GM18508 (cell line): ENCODE measurements around the gene EXOC4.
"Not testable (repeated sequence)": the region's sequence is repeated elsewhere in the genome, so short reads cannot be mapped to it uniquely, and the experiment has no call there.

Source experiments
- ATAC-seq: cut with Tn5 transposase; IDR thresholded peaks from one replicate; pipeline ENCODE4 v1.9.1; 2021; ENCODE audit warnings: moderate number of reproducible peaks; ENCODE audit not compliant: insufficient read depth, unreplicated experiment

EXOC4 gene

GRCh38 chr7:133871757-133872156, 618.9 kb downstream of the EXOC4 start:
- no peak for ATAC-seq

- no peak for ATAC-seq
These were observed 620.3 kb downstream of the EXOC4 start for GRCh38 chr7:133873187-133873586.

- no peak for ATAC-seq
These were observed 620.8 kb downstream of the EXOC4 start for GRCh38 chr7:133873631-133874030.

GRCh38 chr7:133883591-133883990, 630.7 kb downstream of the EXOC4 start:
- no peak for ATAC-seq

GRCh38 chr7:133885213-133885612, 632.3 kb downstream of the EXOC4 start:
- ATAC-seq: no peak

- no peak for ATAC-seq
These were observed 633.2 kb downstream of the EXOC4 start for GRCh38 chr7:133886086-133886485.

GRCh38 chr7:133886797-133887196, 633.9 kb downstream of the EXOC4 start:
- ATAC-seq: no peak

GRCh38 chr7:133887459-133887858, 634.6 kb downstream of the EXOC4 start:
- ATAC-seq: no peak

GRCh38 chr7:133888061-133888930, 635.4 kb downstream of the EXOC4 start:
- no peak for ATAC-seq

GRCh38 chr7:133904776-133905175, 651.9 kb downstream of the EXOC4 start:
- ATAC-seq: no peak

GRCh38 chr7:133906553-133906952, 653.7 kb downstream of the EXOC4 start:
- not testable (repeated sequence) for ATAC-seq

GRCh38 chr7:133910761-133911160, 657.9 kb downstream of the EXOC4 start:
- ATAC-seq: no peak

GRCh38 chr7:133911724-133912123, 658.8 kb downstream of the EXOC4 start:
- no peak for ATAC-seq

GRCh38 chr7:133912916-133913697, 660.2 kb downstream of the EXOC4 start:
- ATAC-seq: no peak

- no peak for ATAC-seq
These were observed 663.7 kb downstream of the EXOC4 start for GRCh38 chr7:133916621-133917020.

GRCh38 chr7:133919810-133920209, 666.9 kb downstream of the EXOC4 start:
- no peak for ATAC-seq

- ATAC-seq: no peak
These were observed 668.8 kb downstream of the EXOC4 start for GRCh38 chr7:133921635-133922182.

GRCh38 chr7:133923974-133924373, 671.1 kb downstream of the EXOC4 start:
- ATAC-seq: no peak

GRCh38 chr7:133931053-133931452, 678.2 kb downstream of the EXOC4 start:
- no peak for ATAC-seq

- no peak for ATAC-seq
These were observed 679.7 kb downstream of the EXOC4 start for GRCh38 chr7:133932591-133932990.
